ENCODE data around the gene AKAP5.
A peak's percentile ranks its signal among the peaks of the same experiment; 100 is the strongest.

AKAP5 gene

GRCh38 chr14:64463195-64463594, 2.1 kb upstream of the AKAP5 start:
- no peak for DNase-seq

- DNase-seq, result no peak
Measured at GRCh38 chr14:64463873-64464272, 1.4 kb upstream of the AKAP5 start.

- no peak for DNase-seq
Measured at GRCh38 chr14:64464651-64465050, 648 bp upstream of the AKAP5 start.

GRCh38 chr14:64465831-64466554, 694 bp downstream of the AKAP5 start:
- peak; percentile 64 for DNase-seq

GRCh38 chr14:64467101-64467500, 1.8 kb downstream of the AKAP5 start:
- no peak for DNase-seq

GRCh38 chr14:64467566-64467965, 2.3 kb downstream of the AKAP5 start:
- DNase-seq, result no peak

- no peak for DNase-seq
Measured at GRCh38 chr14:64468451-64468850, 3.2 kb downstream of the AKAP5 start.

- no peak for DNase-seq
Measured at GRCh38 chr14:64474041-64474440, 8.7 kb downstream of the AKAP5 start.

- DNase-seq, result no peak
Measured at GRCh38 chr14:64474698-64475097, 9.4 kb downstream of the AKAP5 start.

GRCh38 chr14:64475585-64476273, 10.4 kb downstream of the AKAP5 start:
- DNase-seq, result no peak

- DNase-seq, result no peak
Measured at GRCh38 chr14:64476438-64476837, 11.1 kb downstream of the AKAP5 start.

GRCh38 chr14:64478634-64479250, 13.4 kb downstream of the AKAP5 start:
- peak; percentile 70 for DNase-seq

GRCh38 chr14:64488590-64489099, 23.3 kb downstream of the AKAP5 start:
- DNase-seq, result no peak

- DNase-seq, result no peak
Measured at GRCh38 chr14:64491637-64492036, 26.3 kb downstream of the AKAP5 start.

GRCh38 chr14:64493455-64493854, 28.2 kb downstream of the AKAP5 start:
- no peak for DNase-seq

GRCh38 chr14:64495252-64495651, 30.0 kb downstream of the AKAP5 start:
- no peak for DNase-seq

- no peak for DNase-seq
Measured at GRCh38 chr14:64496764-64497163, 31.5 kb downstream of the AKAP5 start.

GRCh38 chr14:64500088-64500487, 34.8 kb downstream of the AKAP5 start:
- DNase-seq, result no peak

- DNase-seq, result no peak
Measured at GRCh38 chr14:64501411-64502171, 36.3 kb downstream of the AKAP5 start.

- no peak for DNase-seq
Measured at GRCh38 chr14:64502456-64502855, 37.2 kb downstream of the AKAP5 start.

- DNase-seq, result peak; percentile 36
Measured at GRCh38 chr14:64502887-64503433, 37.7 kb downstream of the AKAP5 start.

GRCh38 chr14:64503434-64504309, 38.4 kb downstream of the AKAP5 start, which contains the start of gene ZBTB25:
Gene ZBTB25, minus strand, starts transcription at chr14:64503838. Its CDS starts 13,305 bp downstream, at chr14:64490533.
- DNase-seq, result peak; percentile 79

Data from NCI-H1694 treated with DMSO at 0.1 percent for 48 hours (cell line).